B cell (primary cell): ENCODE data around the gene OPTN. TPM values are rescaled to one million over a fixed set of nuclear protein-coding genes. Genes with fewer than 3 reads are reported as not detected.

Experiments
- ATAC-seq: fragments of 200-7000 bp; cut with Tn5 transposase; one replicate; pipeline ENCODE4 v1.10.0; 2021; ENCODE audit warnings: low read depth, mild to moderate bottlenecking, moderate number of reproducible peaks, moderate library complexity
- CTCF ChIA-PET: fragments of 350-600 bp; sonication (Branson Sonifier 250); formaldehyde crosslinking; loops from one replicate; lab custom pipeline; 2021; ENCODE audit warnings: antibody characterized with exemption, inconsistent platforms; lab: Charles Lee
- POLR2A ChIA-PET: fragments of 350-600 bp; sonication (Branson Sonifier 250); formaldehyde crosslinking; loops from one replicate; lab custom pipeline; 2021; ENCODE audit warnings: antibody characterized with exemption; lab: Charles Lee
- DNase-seq: peaks from one replicate; pipeline ENCODE4 v3.0.0; 2013
- H2AFZ ChIP-seq: 2 replicates; pipeline ENCODE4 v1.6.1; 2012; ENCODE audit warnings: mild to moderate bottlenecking, low read depth, low read length; ENCODE audit not compliant: insufficient read depth, poor library complexity, severe bottlenecking
- H3K27ac ChIP-seq, 2 donors: 1 replicate in 1 of 2; 2 replicates in 1 of 2; pipeline ENCODE4 v1.5.1; 2012 to 2013; ENCODE audit warnings: low read length in 2 of 2, mild to moderate bottlenecking in 2 of 2, moderate library complexity in 1 of 2
- H3K27me3 ChIP-seq, 4 experiments: fragments of 200-600 bp in 1 of 4; sonication (generic) in 1 of 4; replicated peaks in 1 of 4; 1 replicate in 2 of 4; 2 replicates in 2 of 4; pipeline versions ENCODE4 v1.6.1 to v1.7.0; 2013 to 2016; ENCODE audit warnings: low read length in 3 of 4, mild to moderate bottlenecking in 2 of 4, mixed read lengths in 1 of 4, moderate library complexity in 1 of 4; ENCODE audit not compliant: insufficient read depth in 4 of 4, control insufficient read depth in 3 of 4; ENCODE audit errors: control extremely low read depth in 1 of 4
- H3K36me3 ChIP-seq, 2 experiments: replicated peaks in 1 of 2; 1 replicate in 1 of 2; 2 replicates in 1 of 2; pipeline versions ENCODE4 v1.6.1 to v1.7.1; 2013; ENCODE audit warnings: low read length in 1 of 2; ENCODE audit not compliant: insufficient read depth in 2 of 2, control insufficient read depth in 1 of 2; ENCODE audit errors: control extremely low read depth in 1 of 2, extremely low read depth in 1 of 2
- H3K4me1 ChIP-seq, 2 donors: fragments of 200-600 bp in 1 of 2; sonication (generic) in 1 of 2; 1 replicate in 1 of 2; 2 replicates in 1 of 2; pipeline versions ENCODE4 v1.5.1 to v1.6.1; 2013 to 2017; ENCODE audit warnings: low read length in 2 of 2; ENCODE audit not compliant: control insufficient read depth in 2 of 2, insufficient read depth in 2 of 2
- H3K4me2 ChIP-seq: replicated peaks from 2 replicates; pipeline ENCODE3; 2012; ENCODE audit warnings: mild to moderate bottlenecking, low read depth, low read length; ENCODE audit not compliant: poor library complexity, severe bottlenecking
- H3K4me3 ChIP-seq, 5 experiments: fragments of 200-600 bp in 1 of 5; sonication (generic) in 1 of 5; 1 replicate in 3 of 5; 2 replicates in 2 of 5; pipeline versions ENCODE4 v1.5.1 to v1.7.0; 2011 to 2016; ENCODE audit warnings: low read length in 4 of 5, mild to moderate bottlenecking in 4 of 5, low read depth in 2 of 5, control low read depth in 1 of 5, moderate library complexity in 1 of 5; ENCODE audit not compliant: insufficient read depth in 1 of 5; ENCODE audit errors: control extremely low read depth in 1 of 5, extremely low read depth in 1 of 5
- H3K79me2 ChIP-seq: fragments of 200-600 bp; sonication (generic); one replicate; pipeline ENCODE4 v1.6.0; 2016; ENCODE audit warnings: low read length; ENCODE audit not compliant: control insufficient read depth, insufficient read depth
- H3K9ac ChIP-seq: fragments of 200-600 bp; sonication (generic); 2 replicates; pipeline ENCODE4 v1.6.1; 2017; ENCODE audit warnings: mild to moderate bottlenecking, low read length, moderate library complexity
- H3K9me3 ChIP-seq, 3 donors: one replicate each; pipeline versions ENCODE4 v1.6.1 to v1.7.1; 2013; ENCODE audit warnings: low read length in 2 of 3; ENCODE audit not compliant: control insufficient read depth in 2 of 3, insufficient read depth in 1 of 3; ENCODE audit errors: control extremely low read depth in 1 of 3
- H4K20me1 ChIP-seq: 2 replicates; pipeline ENCODE4 v1.6.0; 2012; ENCODE audit warnings: mild to moderate bottlenecking, low read length; ENCODE audit not compliant: insufficient read depth, control insufficient read depth, poor library complexity, severe bottlenecking
- H3K27ac Mint-ChIP-seq: one replicate; pipeline ENCODE4 v1.8.0; 2021; ENCODE audit warnings: mixed read lengths
- H3K27me3 Mint-ChIP-seq: one replicate; pipeline ENCODE4 v1.8.0; 2021; ENCODE audit warnings: mixed read lengths
- H3K4me1 Mint-ChIP-seq: one replicate; pipeline ENCODE4 v1.8.0; 2021; ENCODE audit warnings: mixed read lengths
- H3K4me3 Mint-ChIP-seq: one replicate; pipeline ENCODE4 v1.8.0; 2021; ENCODE audit warnings: mixed read lengths
- H3K9me3 Mint-ChIP-seq: one replicate; pipeline ENCODE4 v1.8.0; 2022; ENCODE audit warnings: mixed read lengths; ENCODE audit not compliant: insufficient read depth
- EZH2 ChIP-seq: IDR thresholded peaks from 2 replicates; pipeline ENCODE4 v1.6.1; 2012; ENCODE audit warnings: borderline replicate concordance, low read depth, mild to moderate bottlenecking, moderate library complexity, low read length; ENCODE audit not compliant: insufficient read depth, poor library complexity, severe bottlenecking
- WGBS: methylation state at CpG from one replicate; pipeline ENCODE4 v1.1.5; 2013; ENCODE audit warnings: missing lambda C conversion rate; ENCODE audit not compliant: insufficient coverage; 5-methylcytosine and 5-hydroxymethylcytosine counted together
- intact Hi-C: fragments of 100-400 bp; cut with micrococcal nuclease; formaldehyde crosslinking; loops from one replicate; pipeline ENCODE4 v1.10.0; 2022
- polyA plus RNA-seq: library from polyadenylated mRNA; depleted of rRNA; stranded (reverse); fragments of >200 nt; gene quantifications from 2 replicates; pipeline ENCODE4 v1.2.3, GENCODE V29; 2012
- total RNA-seq, 2 donors: library from RNA; stranded (reverse); fragments of 120-200 nt in 1 of 2; gene quantifications; 1 replicate in 1 of 2; 2 replicates in 1 of 2; pipeline versions ENCODE4 v1.2.3 to v1.2.4, GENCODE V29; 2013 to 2022
- TF ChIP-seq, protein P1 (sequence below): fragments of 200-600 bp; IDR thresholded peaks from one replicate; pipeline ENCODE4 v1.8.0; 2022; ENCODE audit warnings: antibody characterized with exemption, mild to moderate bottlenecking

OPTN gene
- total and polyA plus RNA-seq, 2 donors (not counting 1 experiment from before 2014, with no cell fraction given): 5.2 to 42.8 TPM

DNA sequence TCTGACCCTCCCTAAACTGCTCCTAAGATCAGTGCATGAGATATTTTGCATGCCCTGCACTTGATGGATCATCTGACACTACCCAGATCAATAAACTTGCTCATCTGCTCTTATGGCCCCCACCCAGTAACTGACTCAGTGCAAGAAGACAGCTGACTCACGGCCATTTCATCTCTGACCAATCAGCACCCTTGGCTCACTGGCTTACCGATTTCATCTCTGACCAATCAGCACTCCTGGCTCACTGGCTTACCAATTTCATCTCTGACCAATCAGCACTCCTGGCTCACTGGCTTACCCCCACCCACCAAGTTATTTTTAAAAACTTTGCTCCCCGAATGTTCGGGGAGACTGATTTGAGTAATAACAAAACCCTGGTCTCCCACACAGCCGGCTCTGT lies 37.2 kb upstream of the OPTN start:
- Histone ChIP-seq H3K4me3 (no peak overlapping the region), H3K36me3 (no peaks in the 10 kb centered on the region), H3K4me2 (no peak overlapping the region), H2AFZ (no peak overlapping the region), H3K4me1 (no peaks in the 10 kb centered on the region), H3K9ac (no peak overlapping the region), H3K27me3 (peaks cover 0 to 2% (median 1%) of the 10 kb centered on the region in 4 experiments), H3K27ac (no peak overlapping the region), H4K20me1 (no peaks in the 10 kb centered on the region), H3K79me2 (no peaks in the 10 kb centered on the region), H3K9me3 (no peaks in the 10 kb centered on the region)
- Mint-ChIP-seq H3K4me3 (no peak overlapping the region), H3K4me1 (no peaks in the 10 kb centered on the region), H3K9me3 (no peaks in the 10 kb centered on the region), H3K27ac (no peak overlapping the region), H3K27me3 (peaks cover 39% of the 10 kb centered on the region)
- ATAC-seq (no peak), DNase-seq (no peak)
- ChIA-PET POLR2A (no interaction called here), CTCF (no interaction called here)
- WGBS: 100% methylated on average over 2 of the region's 5 CpGs
- no peak for TF ChIP-seq EZH2
- TF ChIP-seq, protein P1, sequence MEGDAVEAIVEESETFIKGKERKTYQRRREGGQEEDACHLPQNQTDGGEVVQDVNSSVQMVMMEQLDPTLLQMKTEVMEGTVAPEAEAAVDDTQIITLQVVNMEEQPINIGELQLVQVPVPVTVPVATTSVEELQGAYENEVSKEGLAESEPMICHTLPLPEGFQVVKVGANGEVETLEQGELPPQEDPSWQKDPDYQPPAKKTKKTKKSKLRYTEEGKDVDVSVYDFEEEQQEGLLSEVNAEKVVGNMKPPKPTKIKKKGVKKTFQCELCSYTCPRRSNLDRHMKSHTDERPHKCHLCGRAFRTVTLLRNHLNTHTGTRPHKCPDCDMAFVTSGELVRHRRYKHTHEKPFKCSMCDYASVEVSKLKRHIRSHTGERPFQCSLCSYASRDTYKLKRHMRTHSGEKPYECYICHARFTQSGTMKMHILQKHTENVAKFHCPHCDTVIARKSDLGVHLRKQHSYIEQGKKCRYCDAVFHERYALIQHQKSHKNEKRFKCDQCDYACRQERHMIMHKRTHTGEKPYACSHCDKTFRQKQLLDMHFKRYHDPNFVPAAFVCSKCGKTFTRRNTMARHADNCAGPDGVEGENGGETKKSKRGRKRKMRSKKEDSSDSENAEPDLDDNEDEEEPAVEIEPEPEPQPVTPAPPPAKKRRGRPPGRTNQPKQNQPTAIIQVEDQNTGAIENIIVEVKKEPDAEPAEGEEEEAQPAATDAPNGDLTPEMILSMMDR: no peak
- intact Hi-C loops: no loop called here

DNA sequence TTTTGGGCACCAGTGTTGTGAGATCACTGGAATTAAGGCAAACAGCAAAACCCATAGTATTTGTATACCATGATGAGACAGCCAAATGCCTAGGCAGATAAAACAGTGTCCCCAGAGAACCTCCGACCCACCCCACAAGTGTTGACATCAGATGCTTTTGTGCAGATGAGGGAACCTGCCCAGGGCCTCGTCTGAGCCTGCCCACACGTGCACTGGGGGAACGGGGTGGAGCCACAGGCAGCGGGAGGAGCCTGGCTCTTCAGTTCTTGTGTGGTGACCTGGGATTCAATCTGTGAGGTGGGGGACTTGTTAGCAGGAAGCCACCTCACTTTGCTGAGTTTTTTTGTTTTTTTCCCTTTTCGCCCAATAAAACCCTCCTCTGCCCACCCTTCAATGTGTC lies 33.4 kb upstream of the OPTN start:
- Histone ChIP-seq H4K20me1 (no peaks in the 10 kb centered on the region), H3K27me3 (peaks cover 0 to 2% (median 1%) of the 10 kb centered on the region in 4 experiments), H3K4me1 (no peaks in the 10 kb centered on the region), H3K36me3 (no peaks in the 10 kb centered on the region), H2AFZ (no peak overlapping the region), H3K9ac (no peak overlapping the region), H3K79me2 (no peaks in the 10 kb centered on the region), H3K9me3 (no peaks in the 10 kb centered on the region), H3K27ac (no peak overlapping the region), H3K4me3 (no peak overlapping the region), H3K4me2 (no peak overlapping the region)
- H3K27me3 Mint-ChIP-seq: peaks cover 27% of the 10 kb centered on the region
- no peak for DNase-seq
- no peaks in the 10 kb centered on the region for H3K4me1 Mint-ChIP-seq
- ChIA-PET CTCF (no interaction called here), POLR2A (no interaction called here)
- TF ChIP-seq EZH2: no peak
- TF ChIP-seq, protein P1: no peak
- 80% methylated on average over 5 of the region's 6 CpGs for WGBS
- no peak overlapping the region for H3K4me3 Mint-ChIP-seq
- no peak for ATAC-seq
- no peak overlapping the region for H3K27ac Mint-ChIP-seq
- intact Hi-C loops: no loop called here
- H3K9me3 Mint-ChIP-seq: no peaks in the 10 kb centered on the region
